Activated CD4-positive, alpha-beta T cell treated with anti-CD3 and anti-CD28 coated beads, Interleukin-2, amount 50 U/mL, for 4 hours (primary cell): ENCODE results near the gene BMS1.
"Not testable (repeated sequence)": the region's sequence is repeated elsewhere in the genome, so short reads cannot be mapped to it uniquely, and the experiment has no call there.

Experiments
- DNase-seq, 2 experiments: peaks; one replicate each; pipeline ENCODE4 v3.0.0-alpha.2; 2020

Gene BMS1, protein sequence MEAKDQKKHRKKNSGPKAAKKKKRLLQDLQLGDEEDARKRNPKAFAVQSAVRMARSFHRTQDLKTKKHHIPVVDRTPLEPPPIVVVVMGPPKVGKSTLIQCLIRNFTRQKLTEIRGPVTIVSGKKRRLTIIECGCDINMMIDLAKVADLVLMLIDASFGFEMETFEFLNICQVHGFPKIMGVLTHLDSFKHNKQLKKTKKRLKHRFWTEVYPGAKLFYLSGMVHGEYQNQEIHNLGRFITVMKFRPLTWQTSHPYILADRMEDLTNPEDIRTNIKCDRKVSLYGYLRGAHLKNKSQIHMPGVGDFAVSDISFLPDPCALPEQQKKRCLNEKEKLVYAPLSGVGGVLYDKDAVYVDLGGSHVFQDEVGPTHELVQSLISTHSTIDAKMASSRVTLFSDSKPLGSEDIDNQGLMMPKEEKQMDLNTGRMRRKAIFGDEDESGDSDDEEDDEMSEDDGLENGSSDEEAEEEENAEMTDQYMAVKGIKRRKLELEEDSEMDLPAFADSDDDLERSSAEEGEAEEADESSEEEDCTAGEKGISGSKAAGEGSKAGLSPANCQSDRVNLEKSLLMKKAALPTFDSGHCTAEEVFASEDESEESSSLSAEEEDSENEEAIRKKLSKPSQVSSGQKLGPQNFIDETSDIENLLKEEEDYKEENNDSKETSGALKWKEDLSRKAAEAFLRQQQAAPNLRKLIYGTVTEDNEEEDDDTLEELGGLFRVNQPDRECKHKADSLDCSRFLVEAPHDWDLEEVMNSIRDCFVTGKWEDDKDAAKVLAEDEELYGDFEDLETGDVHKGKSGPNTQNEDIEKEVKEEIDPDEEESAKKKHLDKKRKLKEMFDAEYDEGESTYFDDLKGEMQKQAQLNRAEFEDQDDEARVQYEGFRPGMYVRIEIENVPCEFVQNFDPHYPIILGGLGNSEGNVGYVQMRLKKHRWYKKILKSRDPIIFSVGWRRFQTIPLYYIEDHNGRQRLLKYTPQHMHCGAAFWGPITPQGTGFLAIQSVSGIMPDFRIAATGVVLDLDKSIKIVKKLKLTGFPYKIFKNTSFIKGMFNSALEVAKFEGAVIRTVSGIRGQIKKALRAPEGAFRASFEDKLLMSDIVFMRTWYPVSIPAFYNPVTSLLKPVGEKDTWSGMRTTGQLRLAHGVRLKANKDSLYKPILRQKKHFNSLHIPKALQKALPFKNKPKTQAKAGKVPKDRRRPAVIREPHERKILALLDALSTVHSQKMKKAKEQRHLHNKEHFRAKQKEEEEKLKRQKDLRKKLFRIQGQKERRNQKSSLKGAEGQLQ

DNA sequence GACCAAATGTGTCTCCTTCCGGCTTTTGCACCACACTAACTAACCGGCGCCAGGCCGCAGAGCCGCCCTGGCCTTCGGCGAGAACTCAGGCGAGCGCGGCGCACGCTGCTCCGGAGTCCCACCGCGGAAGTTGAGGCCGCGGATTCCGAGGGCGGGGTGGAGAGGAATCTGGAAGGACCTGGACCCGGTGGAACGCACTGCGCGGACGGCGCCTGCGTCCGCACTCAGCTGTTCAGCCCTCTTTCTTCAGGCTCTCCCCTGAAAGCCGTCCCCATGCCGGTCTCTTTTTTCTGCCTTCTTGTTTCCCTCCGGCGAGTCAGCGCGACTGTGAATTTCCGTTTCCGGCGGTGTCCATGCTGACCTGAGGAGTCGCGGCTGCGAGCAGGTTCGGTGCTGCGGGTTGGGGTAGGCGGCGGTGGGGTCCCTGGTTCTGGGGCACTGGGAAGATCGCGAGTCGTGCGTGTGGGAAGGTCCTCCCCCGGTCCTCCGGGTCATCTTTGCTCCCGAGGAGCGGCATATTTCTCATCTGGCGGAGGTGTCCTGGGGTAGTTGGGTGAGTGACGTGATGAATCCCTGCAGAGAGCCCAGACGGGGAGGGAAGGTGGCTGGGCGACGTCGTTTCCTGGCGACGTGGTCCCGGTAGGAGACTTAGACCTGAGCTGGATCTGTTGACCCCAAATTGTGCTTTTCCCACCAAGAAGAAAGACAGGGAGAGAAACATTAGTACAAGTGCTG is at the start of gene BMS1:
TSS of gene BMS1 (plus strand) at position 350 of the 735 bp plus-strand sequence. CDS start 1,600 bp downstream, outside the sequence.
- DNase-seq, result peak; percentile 83 to 84

DNA sequence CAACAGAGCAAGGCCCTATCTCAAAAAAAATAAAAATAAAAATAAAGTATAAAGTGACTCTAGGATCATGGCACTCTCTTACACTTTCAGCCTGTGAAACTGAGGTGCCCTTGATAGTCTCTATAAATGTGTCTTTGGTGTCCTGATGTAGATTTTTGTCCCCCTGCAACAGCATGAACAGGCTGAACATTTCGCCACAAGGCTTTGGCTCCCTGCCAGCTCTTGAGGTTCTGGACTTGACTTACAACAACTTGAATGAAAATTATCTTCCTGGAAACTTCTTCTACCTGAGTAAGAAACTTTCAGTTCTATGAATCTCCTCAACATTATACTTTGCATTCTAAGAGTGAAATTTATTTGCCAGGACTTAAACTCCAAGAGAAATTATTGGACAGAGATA is 48.1 kb upstream of the BMS1 start:
- no peak for DNase-seq

DNA sequence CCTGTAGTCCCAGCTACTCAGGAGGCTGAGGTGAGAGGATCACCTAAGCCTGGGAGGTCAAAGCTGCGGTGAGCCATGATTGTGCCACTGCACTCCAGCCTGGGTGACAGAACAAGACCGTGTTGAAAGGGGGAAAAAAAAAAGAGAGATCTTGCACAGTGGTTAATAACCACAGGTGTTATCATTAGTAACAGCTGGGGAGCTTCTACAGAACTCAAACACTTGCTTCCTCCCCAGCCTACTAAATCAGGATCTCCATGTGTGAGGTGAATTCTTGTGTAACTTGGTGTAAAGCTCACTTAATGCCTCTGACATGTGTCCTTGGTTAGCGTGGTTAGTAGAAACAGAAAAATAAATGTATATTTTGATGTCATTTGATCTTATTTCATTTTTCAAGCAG is 43.9 kb upstream of the BMS1 start:
- no peak for DNase-seq

DNA sequence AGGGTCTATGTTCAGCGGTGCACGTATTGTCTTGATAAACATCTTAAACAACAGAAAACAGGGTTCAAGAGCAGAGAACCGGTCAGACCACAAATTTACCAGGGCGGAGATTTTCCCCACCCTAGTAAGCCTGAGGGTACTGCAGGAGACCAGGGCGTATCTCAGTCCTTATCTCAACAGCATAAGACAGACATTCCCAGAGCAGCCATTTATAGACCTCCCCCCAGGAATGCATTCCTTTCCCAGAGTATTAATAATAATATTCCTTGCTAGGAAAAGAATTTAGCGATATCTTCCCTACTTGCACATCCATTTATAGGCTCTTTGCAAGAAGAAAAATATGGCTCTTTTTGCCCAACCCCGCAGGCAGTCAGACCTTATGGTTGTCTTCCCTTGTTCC is 41.1 kb upstream of the BMS1 start:
- not testable (repeated sequence) for DNase-seq

DNA sequence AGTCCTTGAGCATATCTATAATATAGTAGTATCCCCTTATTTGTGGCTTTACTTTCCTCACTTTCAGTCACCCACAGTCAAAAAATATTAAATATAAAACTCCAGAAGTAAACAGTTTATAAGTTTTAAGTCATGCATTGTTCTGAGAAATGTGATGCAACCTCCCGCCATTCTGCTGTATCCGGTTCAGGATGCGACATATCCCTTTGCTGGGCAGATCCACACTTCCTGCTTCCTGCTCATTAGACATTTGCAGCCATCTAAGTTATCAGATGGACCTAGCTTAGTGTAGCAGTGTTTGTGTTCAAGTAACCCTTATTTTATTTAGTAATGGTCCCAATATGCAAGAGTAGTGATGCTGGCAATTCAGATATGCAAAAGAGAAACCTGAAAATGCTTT is 38.9 kb upstream of the BMS1 start:
- DNase-seq, result no peak

DNA sequence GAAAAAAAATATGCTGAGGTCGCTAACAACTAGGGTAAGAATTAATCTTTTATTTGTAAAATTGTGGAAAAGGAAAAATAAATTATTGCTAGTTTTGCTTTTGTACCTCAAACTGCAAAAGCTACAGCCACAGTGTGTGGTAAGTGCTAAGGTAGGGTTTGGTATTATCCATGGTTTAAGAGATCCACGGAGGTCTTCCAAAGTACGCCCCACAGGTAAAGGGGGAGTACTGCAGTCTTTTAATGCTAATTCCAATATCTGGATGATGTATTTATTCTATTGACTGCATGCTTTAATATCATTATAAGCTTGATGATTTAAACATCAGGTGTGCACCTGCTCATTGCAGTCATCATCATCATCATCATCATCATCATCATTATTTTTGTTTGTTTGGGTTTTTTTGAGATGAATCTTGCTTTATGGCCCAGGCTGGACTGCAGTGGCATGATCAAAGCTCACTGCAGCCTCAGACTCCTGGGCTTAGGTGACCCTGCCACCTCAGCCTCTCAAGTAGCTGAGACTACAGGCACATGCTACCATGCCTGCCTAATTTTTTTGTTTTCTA is 38.4 kb upstream of the BMS1 start:
- DNase-seq, result no peak

DNA sequence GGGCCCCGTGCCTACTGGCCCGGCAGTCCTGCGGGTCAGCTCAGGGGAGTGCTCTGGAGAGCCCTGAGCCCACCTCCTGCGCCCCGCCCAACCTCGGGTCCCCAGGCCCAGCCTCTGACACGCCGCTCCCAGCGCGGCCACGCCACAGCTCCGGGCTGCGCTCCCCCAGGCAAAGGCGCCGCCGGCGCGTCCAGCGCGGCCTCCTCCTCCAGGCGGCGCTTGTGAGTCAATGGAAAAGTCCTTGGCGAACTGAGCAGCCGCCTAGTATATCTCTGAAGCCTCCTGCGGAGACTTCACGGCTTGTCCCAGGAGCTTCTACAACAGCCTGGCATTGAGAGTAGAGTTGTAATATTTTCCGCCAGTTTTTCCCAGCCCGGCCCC is 29.5 kb upstream of the BMS1 start:
- peak; percentile 62 to 67 for DNase-seq

DNA sequence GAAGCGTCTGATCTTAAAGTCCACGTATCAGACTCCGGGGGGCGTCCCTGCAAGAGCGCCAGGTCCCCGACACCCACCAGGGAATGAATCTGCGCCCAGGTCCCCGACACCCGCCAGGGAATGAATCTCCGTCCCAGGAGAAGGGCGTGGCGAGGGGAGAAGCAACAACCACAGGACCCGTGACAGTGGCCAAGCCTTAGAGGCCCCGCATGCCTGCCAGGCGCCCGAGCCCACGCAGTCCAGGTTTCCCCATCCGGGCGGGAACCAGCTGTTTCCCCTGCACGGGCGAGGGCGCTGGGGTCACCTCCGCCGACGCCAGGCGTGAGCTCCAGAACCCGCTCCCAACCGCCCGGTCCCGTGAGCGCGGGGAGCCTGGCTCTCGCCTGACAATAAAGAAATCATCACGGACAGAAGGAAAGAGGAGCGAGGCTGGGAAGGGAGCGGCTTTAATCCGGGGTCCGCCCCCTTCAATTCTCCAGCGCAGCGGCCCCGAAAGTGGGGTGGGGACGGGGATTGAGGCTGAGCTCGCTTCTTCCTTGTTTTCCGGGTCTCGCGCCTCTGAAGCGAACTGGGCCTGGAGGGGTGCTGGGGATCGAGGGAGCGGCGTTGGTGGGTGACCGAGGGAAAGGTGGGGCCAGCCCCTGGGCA is 29.0 kb upstream of the BMS1 start:
- DNase-seq, result no peak

DNA sequence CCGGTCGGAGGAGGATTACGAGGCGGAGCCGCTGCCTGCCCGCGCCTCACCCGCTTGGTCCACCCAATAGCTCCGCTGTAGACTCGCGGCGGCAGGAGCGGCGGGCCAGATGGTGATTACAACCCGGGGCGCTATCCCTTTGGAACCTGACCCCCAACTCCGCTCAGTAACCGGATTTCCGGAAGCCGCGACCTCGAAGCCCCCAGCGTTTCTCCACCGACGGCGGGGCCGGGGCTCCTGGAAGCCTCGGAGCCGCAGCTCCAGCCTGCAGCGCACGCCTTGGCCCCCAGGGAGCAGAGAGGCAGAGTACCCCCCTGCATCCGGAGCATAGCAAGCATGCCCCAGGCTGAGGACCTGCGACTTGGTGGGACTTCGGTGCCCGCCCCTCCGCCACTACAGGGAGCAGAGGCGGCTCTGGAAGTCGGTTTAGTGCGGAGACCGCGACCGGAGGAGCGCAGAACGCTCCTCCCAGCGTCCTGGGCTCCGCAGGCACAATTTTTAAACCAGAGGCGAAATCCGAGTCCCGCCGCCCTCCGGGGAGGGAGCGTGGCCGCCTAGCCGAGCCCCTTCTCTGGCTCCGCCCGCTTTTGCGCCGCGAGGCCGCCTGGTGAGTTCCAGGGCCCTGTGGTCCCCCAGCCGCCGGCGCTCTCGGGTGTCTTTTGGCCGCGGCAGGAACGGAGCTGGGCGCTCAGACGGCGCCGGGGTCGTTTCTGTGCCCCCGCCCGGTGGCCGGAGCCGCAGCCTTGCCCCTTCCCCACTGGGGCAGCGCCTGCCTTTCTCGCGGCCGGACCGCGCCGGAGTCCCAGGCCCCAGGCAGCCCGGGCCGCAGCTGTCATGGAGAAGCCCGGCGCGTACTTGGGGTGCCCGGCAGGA is 28.2 kb upstream of the BMS1 start:
- peak; percentile 3 to 17 for DNase-seq

DNA sequence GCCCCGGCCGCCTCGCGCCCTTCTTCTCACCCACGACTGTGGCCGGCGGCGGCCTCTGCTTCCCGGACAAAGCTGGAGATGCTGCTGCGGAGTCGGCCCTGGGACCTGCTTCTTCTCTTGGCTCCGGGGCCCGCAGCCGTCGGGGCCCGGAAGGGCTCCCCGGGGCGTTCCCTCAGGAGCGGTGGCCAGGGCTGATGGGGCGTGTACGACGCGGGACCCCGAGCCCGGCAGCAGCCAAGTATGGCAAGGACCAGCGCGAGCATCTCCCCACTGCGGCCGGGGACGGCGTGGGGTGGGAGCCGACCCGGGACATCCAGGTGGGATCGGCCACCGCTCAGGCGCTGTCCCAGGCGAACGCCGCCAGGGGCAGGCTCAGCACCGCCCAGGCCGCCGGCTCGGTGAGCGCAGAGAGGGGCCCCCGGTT is 27.6 kb upstream of the BMS1 start:
- no peak for DNase-seq

DNA sequence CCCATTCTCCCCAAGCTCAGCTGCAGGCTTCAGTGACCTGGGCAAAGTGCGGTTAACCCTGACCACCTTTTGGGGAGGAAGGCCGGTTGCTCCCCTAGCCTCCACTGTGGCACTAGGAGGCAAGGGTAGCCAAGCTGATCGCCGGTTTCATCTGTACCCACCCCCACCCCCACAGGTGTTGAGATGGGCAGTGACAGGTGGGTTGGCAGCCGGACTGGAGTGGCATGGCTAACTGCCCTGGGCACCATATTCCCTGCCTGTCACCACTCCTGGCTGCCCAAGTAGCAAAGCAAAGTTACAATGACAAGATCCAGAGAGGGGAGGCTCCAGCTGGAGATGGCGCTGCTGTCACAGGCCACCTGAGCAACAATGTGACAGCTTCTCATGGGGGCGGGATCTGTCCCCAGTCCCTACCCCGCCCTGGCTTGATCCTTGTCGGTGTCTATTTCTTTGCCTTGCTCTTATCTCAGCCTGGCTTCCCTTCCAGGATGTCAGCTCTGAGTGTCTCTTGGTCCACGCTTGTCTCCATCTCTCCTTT is 27.0 kb upstream of the BMS1 start:
- DNase-seq, result no peak

DNA sequence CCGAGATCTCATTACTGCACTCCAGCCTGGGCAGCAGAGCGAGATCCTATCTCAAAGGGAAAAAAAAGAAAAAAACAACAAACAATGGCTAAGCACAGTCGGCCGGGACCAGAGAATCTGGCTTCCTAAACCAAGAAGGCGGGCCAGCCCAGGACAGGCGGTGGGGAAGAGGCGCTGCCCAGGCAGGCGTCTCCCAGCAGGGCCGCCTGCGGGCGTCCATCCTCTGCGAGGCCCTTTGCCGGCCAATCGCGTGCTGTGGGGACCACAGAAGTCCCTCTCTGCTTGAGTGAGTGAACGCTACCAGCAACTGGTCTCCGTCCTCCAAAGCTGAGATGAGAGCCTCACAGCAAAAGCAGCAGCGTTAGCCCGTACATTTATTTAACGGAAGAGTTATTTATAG is 14.7 kb upstream of the BMS1 start:
- DNase-seq, result no peak

DNA sequence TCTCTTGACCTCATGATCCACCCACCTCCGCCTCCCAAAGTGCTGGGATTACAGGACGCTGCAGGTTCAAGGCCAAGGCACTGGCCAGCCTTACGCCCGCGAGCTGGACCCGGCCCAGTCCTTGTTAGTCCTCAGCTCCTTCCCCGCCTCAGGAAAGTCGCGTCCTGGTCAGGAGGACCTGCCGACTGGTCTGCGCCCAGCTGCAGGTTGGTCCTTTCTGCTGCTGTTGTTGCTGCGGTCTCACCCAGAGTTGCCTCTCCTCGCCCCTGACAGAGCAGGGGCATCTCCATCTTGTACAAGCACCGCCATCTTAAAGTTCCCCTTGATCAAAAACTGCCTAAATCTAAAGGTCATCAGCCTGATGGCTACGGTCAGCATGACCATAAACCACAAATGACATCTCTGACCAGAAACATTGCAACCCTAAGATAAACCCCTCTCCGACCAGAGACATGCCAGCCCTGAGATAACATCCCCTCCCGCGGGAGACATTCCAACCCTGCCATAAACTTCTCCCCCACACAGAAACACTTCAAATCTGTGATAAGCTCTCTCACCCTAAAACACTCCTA is 13.9 kb upstream of the BMS1 start:
- no peak for DNase-seq

DNA sequence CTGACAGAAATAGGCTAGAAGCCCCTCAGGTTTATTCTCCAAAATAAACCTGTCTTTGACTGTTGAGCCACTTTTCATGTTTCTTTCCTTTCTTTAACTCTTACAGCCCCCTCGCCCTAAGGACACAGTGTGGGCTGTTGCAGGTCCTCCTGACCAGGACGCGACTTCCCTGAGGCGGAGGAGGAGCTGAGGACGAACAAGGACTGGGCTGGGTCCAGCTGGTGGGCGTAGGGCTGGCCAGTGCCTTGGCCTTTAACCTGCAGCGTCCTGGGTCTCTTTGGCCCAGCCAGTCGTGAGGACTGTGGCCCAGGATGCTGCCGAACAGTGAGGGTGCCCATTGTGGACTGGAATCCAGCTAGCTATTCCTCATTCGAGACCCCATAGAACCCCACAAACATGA is 13.4 kb upstream of the BMS1 start:
- DNase-seq, result no peak

DNA sequence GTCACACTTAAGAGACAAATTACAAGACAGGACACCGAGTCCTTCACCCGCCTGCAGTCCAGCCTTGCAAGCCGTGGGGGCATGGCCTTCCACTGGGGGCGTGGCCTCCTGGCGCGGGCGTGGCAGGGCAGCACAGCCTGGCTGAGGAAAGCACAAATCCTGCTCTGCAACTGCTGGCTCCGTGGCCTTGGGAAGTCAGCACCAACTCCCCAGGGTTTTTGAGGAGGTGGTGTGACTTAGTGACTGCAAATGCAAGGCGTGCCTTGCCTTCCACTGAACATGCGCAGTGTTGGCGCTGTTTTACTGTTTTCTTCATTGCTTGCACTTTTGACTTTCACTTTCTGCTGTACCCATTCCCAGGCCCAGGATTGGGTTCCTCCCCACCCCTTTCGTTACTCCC is 12.9 kb upstream of the BMS1 start:
- no peak for DNase-seq

DNA sequence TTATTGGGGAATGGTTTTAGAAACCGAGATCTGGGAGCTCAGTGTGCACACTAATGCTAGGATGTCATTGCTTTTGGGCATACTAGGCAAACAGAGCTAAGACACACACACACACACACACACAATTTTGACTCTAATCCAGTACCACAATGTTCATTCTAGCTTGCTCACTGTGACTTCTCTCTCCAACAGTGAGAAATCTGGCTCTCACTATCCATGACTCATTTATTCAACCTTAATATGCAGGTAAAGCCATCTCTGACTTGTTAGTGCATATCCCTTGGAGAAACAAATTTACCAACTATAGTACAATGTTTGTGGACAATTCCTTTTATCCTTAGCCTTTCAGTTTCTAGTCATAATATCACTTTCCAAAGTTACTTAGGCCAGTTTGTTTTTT is 5.9 kb upstream of the BMS1 start:
- no peak for DNase-seq

DNA sequence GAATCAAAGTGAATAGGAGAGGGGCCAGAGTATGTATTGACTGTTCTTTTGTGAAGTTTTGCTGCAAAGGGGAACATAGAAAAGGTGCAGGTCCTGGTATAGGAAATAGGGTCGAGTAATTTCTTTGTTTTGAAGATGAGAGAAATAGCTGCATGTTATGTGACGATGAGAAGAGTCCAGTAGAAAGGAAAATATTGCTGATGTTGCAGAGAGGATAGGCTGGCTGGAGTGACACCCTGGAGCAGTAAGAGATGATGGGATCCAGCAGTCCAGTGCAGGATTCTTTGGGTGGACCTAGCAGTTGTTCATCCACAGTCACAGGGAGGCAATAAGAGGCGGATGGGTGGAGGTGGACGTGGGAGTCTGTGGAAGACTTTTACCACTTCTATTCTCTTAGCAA is 2.1 kb upstream of the BMS1 start:
- DNase-seq, result no peak

DNA sequence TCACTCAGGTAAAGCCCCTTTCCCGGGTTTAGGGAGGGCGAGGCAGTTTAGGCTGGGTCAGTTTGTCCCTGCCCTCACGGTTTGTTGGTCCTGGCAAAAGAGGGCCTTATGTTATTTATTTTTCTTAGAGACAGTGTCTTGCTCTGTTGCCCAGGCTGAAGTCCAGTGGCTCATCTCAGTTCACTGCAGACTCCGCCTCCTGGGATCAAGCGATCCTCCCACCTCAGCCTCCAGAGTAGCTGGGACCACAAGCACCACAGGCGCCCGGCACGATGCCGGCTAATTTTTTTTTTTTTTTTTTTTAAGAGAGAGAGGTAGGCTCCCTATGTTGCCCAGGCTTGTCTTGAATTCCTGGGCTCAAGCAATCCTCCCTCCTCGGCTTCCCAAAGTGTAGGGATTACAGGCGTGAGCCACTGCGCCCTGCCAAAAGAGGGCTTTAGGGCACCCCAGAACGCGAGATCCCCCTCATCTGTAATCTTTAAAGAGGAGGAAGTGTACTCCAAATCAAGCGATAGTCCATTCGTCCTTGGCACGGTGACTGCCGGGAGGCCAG is 626 bp upstream of the BMS1 start:
- no peak for DNase-seq

DNA sequence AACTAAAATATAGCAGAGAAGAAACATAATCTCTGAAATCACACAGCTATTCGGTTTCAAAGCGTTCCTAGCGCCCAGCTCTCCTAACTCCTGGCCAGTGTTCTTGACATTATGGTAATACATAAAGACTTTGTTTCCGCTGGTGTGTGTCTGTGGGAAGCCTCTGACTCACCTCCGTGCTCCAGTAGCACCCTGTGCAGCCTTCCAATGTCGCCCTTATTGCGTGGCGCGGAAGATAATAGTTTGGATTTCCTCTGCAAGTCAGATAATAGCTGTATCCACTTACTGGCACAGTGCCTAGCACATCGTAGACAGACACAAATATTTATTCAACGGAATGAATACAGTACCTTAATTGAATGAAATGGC is 570 bp downstream of the BMS1 start:
- DNase-seq, result peak; percentile 26 to 27

DNA sequence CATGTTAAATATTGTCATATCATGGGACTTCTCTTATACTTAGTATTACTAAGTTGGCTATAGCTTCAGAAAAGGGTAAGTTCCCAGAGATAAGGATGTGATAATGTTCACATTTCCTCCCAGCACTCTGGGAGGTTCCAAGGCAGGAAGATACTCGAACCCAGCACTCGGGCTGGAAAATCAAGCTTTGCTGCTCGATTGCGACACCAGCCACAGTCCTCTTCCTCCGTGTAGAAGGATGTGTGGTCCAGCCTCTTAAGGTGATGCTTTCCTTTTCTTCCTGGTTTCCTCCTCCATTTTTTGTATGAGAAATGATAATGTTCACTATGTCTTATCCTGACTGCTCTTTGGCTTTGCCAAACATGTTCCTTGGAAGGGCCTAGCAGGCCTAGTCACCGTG is 3.2 kb downstream of the BMS1 start:
- DNase-seq, result no peak
